ENCODE data around the gene VTA1.

The VTA1 gene

GRCh38 chr6:142162780-142163179, 15.7 kb downstream of the VTA1 start:
- no peak for TF ChIP-seq CTCF (IDR thresholded peaks at IDR 0.05)

GRCh38 chr6:142165227-142165626, 18.2 kb downstream of the VTA1 start:
- TF ChIP-seq CTCF (IDR thresholded peaks at IDR 0.05): no peak

- TF ChIP-seq CTCF (IDR thresholded peaks at IDR 0.05): no peak
Measured at GRCh38 chr6:142167071-142167470, 20.0 kb downstream of the VTA1 start.

- TF ChIP-seq CTCF (IDR thresholded peaks at IDR 0.05): no peak
Measured at GRCh38 chr6:142167486-142167885, 20.4 kb downstream of the VTA1 start.

- no peak for TF ChIP-seq CTCF (IDR thresholded peaks at IDR 0.05)
Measured at GRCh38 chr6:142171351-142171750, 24.3 kb downstream of the VTA1 start.

GRCh38 chr6:142172758-142173157, 25.7 kb downstream of the VTA1 start:
- no peak for TF ChIP-seq CTCF (IDR thresholded peaks at IDR 0.05)

- TF ChIP-seq CTCF (IDR thresholded peaks at IDR 0.05): no peak
Measured at GRCh38 chr6:142173980-142174379, 26.9 kb downstream of the VTA1 start.

- no peak for TF ChIP-seq CTCF (IDR thresholded peaks at IDR 0.05)
Measured at GRCh38 chr6:142174703-142175102, 27.6 kb downstream of the VTA1 start.
